Activated CD4-positive, CD25-positive, alpha-beta regulatory T cell treated with anti-CD3 and anti-CD28 coated beads, Interleukin-2, amount 50 U/mL, for 24 hours (primary cell): Measurements from ENCODE around the gene TAC3.
"Not testable (repeated sequence)": the region's sequence is repeated elsewhere in the genome, so short reads cannot be mapped to it uniquely, and the experiment has no call there.

ENCODE experiments used
- ATAC-seq, 2 donors: fragments of 150-1000 bp; cut with Tn5 transposase; one replicate each; pipeline ENCODE4 v1.10.0; 2021; ENCODE audit warnings: mild to moderate bottlenecking in 1 of 2, moderate library complexity in 1 of 2

TAC3 gene

DNA sequence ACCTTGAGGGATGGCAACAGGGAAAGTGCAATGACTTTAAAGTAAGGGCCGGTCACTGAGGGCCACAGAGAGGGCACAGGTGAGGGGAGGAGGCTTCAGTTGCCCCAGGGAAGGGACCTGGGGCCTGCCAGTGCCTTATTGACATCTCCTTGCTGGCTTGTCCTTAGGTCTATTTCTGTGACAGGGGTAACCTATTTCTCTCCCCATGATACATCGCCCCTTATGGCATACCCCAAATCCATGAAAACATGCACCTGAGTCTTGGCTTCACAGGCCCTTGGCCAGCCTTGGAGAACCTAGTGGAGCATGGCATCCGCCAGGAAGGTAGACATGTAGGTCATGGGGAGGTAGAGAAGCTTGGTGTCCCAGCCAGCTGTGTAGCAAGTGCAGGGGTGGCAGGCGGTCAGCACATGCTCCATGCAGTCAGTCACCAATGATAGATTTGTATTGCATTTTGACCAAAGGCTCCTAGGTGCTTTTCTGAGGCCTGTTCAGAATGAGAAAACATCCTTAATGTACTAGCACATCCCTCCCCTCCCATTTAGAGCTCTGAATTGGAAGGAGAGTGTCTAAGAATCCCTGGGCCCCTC, 35.3 kb downstream of the TAC3 start:
- no peak for ATAC-seq

GRCh38 chr12:56980268-56980667, 36.1 kb downstream of the TAC3 start:
- ATAC-seq = no peak

DNA sequence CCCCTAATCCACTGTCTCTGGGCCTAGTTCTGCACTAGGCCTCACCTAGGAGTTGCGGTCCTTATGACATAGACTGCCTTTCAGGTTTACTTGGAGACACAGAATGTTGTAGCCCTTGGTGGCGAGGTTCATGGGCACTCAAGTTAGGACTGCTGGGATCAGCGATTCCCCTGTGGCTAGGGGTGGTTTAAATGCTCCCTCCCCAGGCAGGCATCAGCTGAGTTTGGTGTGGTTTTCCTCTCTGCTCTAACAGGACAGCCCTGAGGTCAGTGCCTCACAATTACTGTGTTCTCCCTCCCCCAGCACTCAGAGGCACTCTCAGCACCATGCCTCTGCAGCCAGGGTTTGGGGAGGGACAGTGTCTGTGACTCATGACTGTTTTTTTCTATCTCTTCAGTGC, 36.7 kb downstream of the TAC3 start:
- ATAC-seq = no peak

DNA sequence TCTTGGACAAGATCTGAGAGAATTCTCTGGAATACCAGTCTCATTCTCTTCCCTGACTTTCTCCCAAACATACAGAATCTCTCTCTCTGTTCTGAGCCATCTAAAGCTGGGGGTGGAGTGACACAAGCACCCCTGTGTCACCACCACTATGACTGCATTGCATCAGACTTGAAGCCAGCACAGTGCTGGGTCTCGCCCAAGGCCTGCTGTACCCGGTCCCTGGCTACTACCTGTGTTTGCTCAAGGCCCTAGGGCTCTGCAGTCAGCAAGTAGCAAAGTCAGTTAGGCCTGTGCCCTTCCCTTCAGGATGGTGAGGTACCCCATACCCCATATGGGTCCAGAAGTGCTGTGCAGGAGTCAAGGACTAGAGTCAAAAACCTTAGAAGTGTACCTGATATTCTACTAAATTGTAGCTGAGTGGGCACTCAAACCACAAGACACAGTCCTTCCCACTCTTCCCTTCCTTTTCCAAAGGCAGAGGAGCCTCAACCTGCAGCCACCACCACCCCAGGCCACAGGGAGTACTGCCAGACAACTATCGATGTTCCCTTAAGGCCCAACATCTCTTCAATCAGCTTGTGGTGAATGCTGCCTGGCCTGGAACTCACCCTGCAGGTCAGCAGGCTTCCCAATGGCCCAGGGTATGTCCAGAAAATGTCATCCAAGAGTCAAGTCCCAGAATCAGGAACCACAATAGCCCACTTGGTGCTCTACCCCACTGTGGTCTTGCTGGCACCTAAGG, 37.8 kb downstream of the TAC3 start:
- no peak for ATAC-seq

GRCh38 chr12:56977361-56977760, 39.0 kb downstream of the TAC3 start:
- not testable (repeated sequence) for ATAC-seq

DNA sequence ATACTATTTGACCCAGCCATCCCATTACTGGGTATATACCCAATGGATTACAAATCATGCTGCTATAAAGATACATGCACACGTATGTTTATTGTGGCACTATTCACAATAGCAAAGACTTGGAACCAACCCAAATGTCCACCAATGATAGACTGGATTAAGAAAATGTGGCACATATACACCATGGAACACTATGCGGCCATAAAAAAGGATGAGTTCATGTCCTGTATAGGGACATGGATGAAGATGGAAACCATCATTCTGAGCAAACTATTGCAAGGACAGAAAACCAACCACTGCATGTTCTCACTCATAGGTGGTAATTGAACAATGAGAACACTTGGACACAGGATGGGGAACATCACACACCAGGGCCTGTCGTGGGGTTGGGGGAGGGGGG, 42.1 kb downstream of the TAC3 start:
- not testable (repeated sequence) for ATAC-seq

DNA sequence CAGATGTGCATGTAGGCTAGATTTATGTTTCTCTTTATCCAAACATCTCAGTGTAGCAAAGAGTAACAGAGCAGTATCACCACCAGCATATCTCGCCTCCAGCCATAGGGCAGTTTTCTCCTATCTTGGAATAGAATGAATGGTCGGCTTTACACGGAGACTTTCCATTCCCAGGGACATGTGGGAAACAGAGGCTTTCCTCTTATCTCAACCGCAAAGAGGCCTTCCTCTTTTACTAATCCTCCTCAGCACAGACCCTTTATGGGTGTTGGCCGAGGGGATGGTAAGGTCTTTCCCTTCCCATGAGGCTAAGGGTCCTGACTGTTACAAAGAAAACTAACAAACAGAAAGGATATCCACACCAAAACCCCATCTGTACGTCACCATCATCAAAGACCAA, 47.4 kb downstream of the TAC3 start:
- ATAC-seq = not testable (repeated sequence)

- ATAC-seq = not testable (repeated sequence)
These were observed 50.2 kb downstream of the TAC3 start for GRCh38 chr12:56965997-56966642.

DNA sequence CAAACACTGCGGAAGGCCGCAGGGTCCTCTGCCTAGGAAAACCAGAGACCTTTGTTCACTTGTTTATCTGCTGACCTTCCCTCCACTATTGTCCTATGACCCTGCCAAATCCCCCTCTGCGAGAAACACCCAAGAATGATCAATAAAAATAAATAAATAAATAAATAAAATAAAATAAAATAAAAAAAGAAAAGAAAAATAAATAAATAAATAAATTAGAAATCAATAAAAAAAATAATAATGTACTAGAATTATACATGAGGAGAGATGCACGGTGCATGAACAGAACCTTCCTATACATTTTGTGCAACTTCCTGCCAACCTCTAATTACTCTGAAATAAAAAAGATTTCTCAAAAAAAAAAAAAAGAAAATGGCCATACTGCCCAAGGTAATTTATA, 51.2 kb downstream of the TAC3 start:
- not testable (repeated sequence) for ATAC-seq

DNA sequence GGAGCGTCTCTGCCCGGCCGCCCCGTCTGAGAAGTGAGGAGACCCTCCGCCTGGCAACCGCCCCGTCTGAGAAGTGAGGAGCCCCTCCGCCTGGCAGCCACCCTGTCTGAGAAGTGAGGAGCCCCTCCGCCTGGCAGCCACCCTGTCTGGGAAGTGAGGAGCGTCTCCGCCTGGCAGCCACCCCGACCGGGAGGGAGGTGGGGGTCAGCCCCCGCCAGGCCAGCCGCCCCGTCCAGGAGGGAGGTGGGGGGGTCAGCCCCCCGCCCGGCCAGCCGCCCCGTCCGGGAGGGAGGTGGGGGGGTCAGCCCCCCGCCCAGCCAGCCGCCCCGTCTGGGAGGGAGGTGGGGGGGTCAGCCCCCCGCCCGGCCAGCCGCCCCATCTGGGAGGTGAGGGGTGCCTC, 52.8 kb downstream of the TAC3 start:
- not testable (repeated sequence) for ATAC-seq

DNA sequence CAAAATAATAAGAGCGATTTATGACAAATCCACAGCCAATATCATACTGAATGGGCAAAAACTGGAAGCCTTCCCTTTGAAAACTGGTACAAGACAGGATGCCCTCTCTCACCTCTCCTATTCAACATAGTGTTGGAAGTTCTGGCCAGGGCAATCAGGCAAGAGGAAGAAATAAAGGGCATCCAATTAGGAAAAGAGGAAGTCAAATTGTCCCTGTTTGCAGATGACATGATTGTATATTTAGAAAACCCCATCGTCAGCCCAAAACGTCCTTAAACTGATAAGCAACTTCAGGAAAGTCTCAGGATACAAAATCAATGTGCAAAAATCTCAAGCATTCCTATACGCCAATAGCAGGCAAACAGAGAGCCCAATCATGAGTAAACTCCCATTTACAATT, 54.1 kb downstream of the TAC3 start:
- ATAC-seq = not testable (repeated sequence)
